Prostate gland (tissue), 2 donors: ENCODE measurements around the gene LIPC. TPM values are rescaled to one million over a fixed set of nuclear protein-coding genes. Genes with fewer than 3 reads are reported as not detected.

ENCODE experiments used
- DNase-seq: peaks from one replicate; pipeline ENCODE4 v3.0.0-alpha.2; 2019; ENCODE audit warnings: low spot score
- H3K27ac ChIP-seq, 2 donors: fragments of 200-600 bp; sonication (generic); 2 replicates each; pipeline ENCODE4 v1.5.1; 2017 to 2019
- H3K27me3 ChIP-seq: fragments of 200-600 bp; sonication (generic); replicated peaks from 2 replicates; pipeline ENCODE4 v1.5.1; 2019; ENCODE audit not compliant: insufficient read depth
- H3K36me3 ChIP-seq, 2 donors: fragments of 200-600 bp; sonication (generic); 1 replicate in 1 of 2; 2 replicates in 1 of 2; pipeline versions ENCODE4 v1.5.1 to v1.8.1; 2017 to 2019
- H3K4me1 ChIP-seq: fragments of 200-600 bp; sonication (generic); replicated peaks from 2 replicates; pipeline ENCODE4 v1.5.1; 2019
- H3K4me3 ChIP-seq, 2 donors: fragments of 200-600 bp; sonication (generic); 2 replicates each; pipeline ENCODE4 v1.5.1; 2017 to 2019
- H3K9me3 ChIP-seq: fragments of 200-600 bp; sonication (generic); 2 replicates; pipeline ENCODE4 v1.5.1; 2017
- CTCF ChIP-seq, 4 experiments: fragments of 200-600 bp in 2 of 4; fragments of 450-650 bp in 2 of 4; sonication (generic) in 2 of 4; IDR thresholded peaks; 1 replicate in 3 of 4; 2 replicates in 1 of 4; pipeline ENCODE4 v1.5.1; 2016 to 2019; ENCODE audit warnings: antibody characterized with exemption in 4 of 4, mild to moderate bottlenecking in 2 of 4, moderate library complexity in 2 of 4
- POLR2A ChIP-seq: fragments of 450-650 bp; IDR thresholded peaks from one replicate; pipeline ENCODE4 v1.6.1; 2016; ENCODE audit warnings: antibody characterized with exemption, mild to moderate bottlenecking
- POLR2AphosphoS5 ChIP-seq: sonication (generic); formaldehyde crosslinking; IDR thresholded peaks from one replicate; pipeline ENCODE4 v1.6.1; 2017; ENCODE audit warnings: antibody characterized with exemption
- WGBS: methylation state at CpG from one replicate; pipeline ENCODE4 v1.1.5; 2018; 5-methylcytosine and 5-hydroxymethylcytosine counted together
- intact Hi-C: fragments of 100-400 bp; cut with DNase I; formaldehyde crosslinking; loops from one replicate; pipeline ENCODE4 v1.14.2; 2022
- total RNA-seq, 2 donors: library from RNA; depleted of rRNA; stranded (reverse); fragments of >200 nt; gene quantifications; one replicate each; pipeline ENCODE4 v1.1.0, GENCODE V29; 2016

LIPC gene
- total RNA-seq, 2 donors from 2014 or later, result 0.14 TPM; not detected in 1

- Histone ChIP-seq H3K4me1 (no peaks in the 10 kb centered on the region), H3K4me3 (no peak overlapping the region), H3K27ac (no peak overlapping the region), H3K36me3 (no peaks in the 10 kb centered on the region), H3K9me3 (no peaks in the 10 kb centered on the region), H3K27me3 (no peaks in the 10 kb centered on the region)
- intact Hi-C loops, result no loop called here
- no peak for DNase-seq
- WGBS, result 86% methylated on average over 6 of the region's 7 CpGs
- TF ChIP-seq CTCF (IDR thresholded peaks at IDR 0.05), result no peak
These were observed 94.9 kb downstream of the LIPC start for GRCh38 chr15:58526647-58527192.

- intact Hi-C loops, result no loop called here
- no peak overlapping the region for H3K27ac ChIP-seq
These were observed 95.9 kb downstream of the LIPC start for GRCh38 chr15:58527573-58528187.

GRCh38 chr15:58528188-58528870 lies 96.5 kb downstream of the LIPC start:
- intact Hi-C loops, result no loop called here
- TF ChIP-seq POLR2A, result no peak
- TF ChIP-seq CTCF (IDR thresholded peaks at IDR 0.05), result no peak
- no peak for TF ChIP-seq POLR2AphosphoS5
- H3K9me3 ChIP-seq, result no peaks in the 10 kb centered on the region
- no peak overlapping the region for H3K4me3 ChIP-seq
- DNase-seq, result peak; percentile 48
- no peak overlapping the region for H3K27ac ChIP-seq
- H3K36me3 ChIP-seq, result no peaks in the 10 kb centered on the region
- no peaks in the 10 kb centered on the region for H3K27me3 ChIP-seq
- no peaks in the 10 kb centered on the region for H3K4me1 ChIP-seq
- 36% methylated on average over 12 of the region's 12 CpGs for WGBS

More at GRCh38 chr15:58527573-58528187, 95.9 kb downstream of the LIPC start:
- TF ChIP-seq POLR2A (no peak), POLR2AphosphoS5 (no peak), CTCF (IDR thresholded peaks at IDR 0.05) (no peak)
- H3K36me3 ChIP-seq, result no peaks in the 10 kb centered on the region
- no peaks in the 10 kb centered on the region for H3K4me1 ChIP-seq
- no peak for DNase-seq
- WGBS, result 77% methylated on average over 9 of the region's 9 CpGs
- no peak overlapping the region for H3K4me3 ChIP-seq
- no peaks in the 10 kb centered on the region for H3K9me3 ChIP-seq
- H3K27me3 ChIP-seq, result no peaks in the 10 kb centered on the region

- Histone ChIP-seq H3K27me3 (no peaks in the 10 kb centered on the region), H3K4me1 (no peaks in the 10 kb centered on the region), H3K36me3 (no peaks in the 10 kb centered on the region), H3K4me3 (no peak overlapping the region), H3K27ac (no peak overlapping the region), H3K9me3 (no peaks in the 10 kb centered on the region)
- intact Hi-C loops, result no loop called here
- 30% methylated on average over 2 of the region's 2 CpGs for WGBS
- TF ChIP-seq CTCF (IDR thresholded peaks at IDR 0.05), result no peak
- TF ChIP-seq POLR2A, result no peak
- TF ChIP-seq POLR2AphosphoS5, result no peak
- DNase-seq, result no peak
These were observed 97.2 kb downstream of the LIPC start for GRCh38 chr15:58529041-58529440.
